H1 (cell line): ENCODE results near the gene QSOX2. TPM values are rescaled to one million over a fixed set of nuclear protein-coding genes. Genes with fewer than 3 reads are reported as not detected.

Experiments
- MAFK ChIP-seq: IDR thresholded peaks from 2 replicates; pipeline ENCODE4 v1.6.1; 2012; ENCODE audit warnings: low read depth, mild to moderate bottlenecking, improper control_type of control experiment, low read length
- PHF8 ChIP-seq: fragments of 200-600 bp; sonication (generic); conservative IDR thresholded peaks from 2 replicates; pipeline ENCODE4 v1.7.1; 2012; ENCODE audit warnings: low read depth, mild to moderate bottlenecking, inconsistent platforms, low read length, moderate library complexity
- RAD21 ChIP-seq, 2 experiments: IDR thresholded peaks in 1 of 2; conservative IDR thresholded peaks in 1 of 2; 2 replicates each; pipeline ENCODE4 v1.6.1; 2011; ENCODE audit warnings: low read depth in 2 of 2, low read length in 2 of 2, improper control_type of control experiment in 1 of 2, inconsistent platforms in 1 of 2, mild to moderate bottlenecking in 1 of 2, moderate library complexity in 1 of 2
- SP1 ChIP-seq: IDR thresholded peaks from 2 replicates; pipeline ENCODE4 v1.6.1; 2011; ENCODE audit warnings: low read depth, low read length
- polyA plus RNA-seq, 7 experiments: library from polyadenylated mRNA; depleted of rRNA in 3 of 7; stranded (reverse) in 5 of 7; unstranded in 2 of 7; fragments of >200 nt in 5 of 7; fragments of 200-250 nt in 2 of 7; gene quantifications; 1 replicate in 5 of 7; 2 replicates in 1 of 7; 4 replicates in 1 of 7; pipeline versions ENCODE4 v1.2.1 to v1.2.3, GENCODE V29; 2011 to 2013; ENCODE audit warnings: missing spikeins in 2 of 7, mixed read lengths in 2 of 7
- total RNA-seq: library from RNA; stranded (reverse); fragmentation: NEBNext Ultra II Directional; extraction: Animal tissue kit (Norgen Biotek cat#: 25700); gene quantifications from 2 replicates; pipeline ENCODE4 v1.2.1, GENCODE V29; 2021
- TF ChIP-seq, protein P1 (sequence below): fragments of 300-600 bp; sonication (generic); IDR thresholded peaks from 2 replicates; pipeline ENCODE4 v1.7.1; 2012; ENCODE audit warnings: low read length, moderate library complexity, mild to moderate bottlenecking, inconsistent platforms; ENCODE audit not compliant: insufficient replicate concordance
- TF ChIP-seq, protein P2 (sequence below), 3 experiments: IDR thresholded peaks; 1 replicate in 2 of 3; 2 replicates in 1 of 3; pipeline versions ENCODE4 v1.5.1 to v1.6.1; 2011; ENCODE audit warnings: low read length in 3 of 3, mild to moderate bottlenecking in 3 of 3, inconsistent platforms in 2 of 3, low read depth in 1 of 3, moderate library complexity in 1 of 3; ENCODE audit not compliant: insufficient read depth in 1 of 3; ENCODE audit errors: control extremely low read depth in 1 of 3
- TF ChIP-seq, protein P3 (sequence below): IDR thresholded peaks from 2 replicates; pipeline ENCODE4 v1.6.1; 2012; ENCODE audit warnings: inconsistent platforms

Gene QSOX2
- total and polyA plus RNA-seq, 2 of the 8 experiments (the other 6 are each of a cell fraction or from before 2014, with no cell fraction given), result 18.0 to 28.6 TPM

DNA sequence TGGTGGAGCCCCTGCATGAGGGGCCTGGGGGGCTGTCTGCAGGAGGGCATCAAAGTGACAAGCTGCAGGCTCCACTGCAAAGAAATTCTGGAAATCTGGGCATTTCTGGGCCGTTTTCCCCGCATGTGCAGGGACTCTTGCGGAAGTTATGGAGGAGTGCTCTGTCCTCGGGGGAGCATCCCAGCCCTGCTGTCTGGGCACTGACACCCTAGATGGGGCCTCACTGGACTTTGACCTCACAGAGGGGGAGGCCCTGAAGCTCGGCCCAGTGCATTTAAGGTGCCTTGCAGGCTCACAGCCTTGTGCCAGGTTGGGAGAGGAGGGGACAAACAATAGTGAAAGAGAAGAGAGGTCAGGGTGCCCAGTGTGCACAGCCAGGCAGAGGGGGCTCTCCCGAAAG lies 76.1 kb downstream of the QSOX2 start (continued):
- TF ChIP-seq, protein P1, sequence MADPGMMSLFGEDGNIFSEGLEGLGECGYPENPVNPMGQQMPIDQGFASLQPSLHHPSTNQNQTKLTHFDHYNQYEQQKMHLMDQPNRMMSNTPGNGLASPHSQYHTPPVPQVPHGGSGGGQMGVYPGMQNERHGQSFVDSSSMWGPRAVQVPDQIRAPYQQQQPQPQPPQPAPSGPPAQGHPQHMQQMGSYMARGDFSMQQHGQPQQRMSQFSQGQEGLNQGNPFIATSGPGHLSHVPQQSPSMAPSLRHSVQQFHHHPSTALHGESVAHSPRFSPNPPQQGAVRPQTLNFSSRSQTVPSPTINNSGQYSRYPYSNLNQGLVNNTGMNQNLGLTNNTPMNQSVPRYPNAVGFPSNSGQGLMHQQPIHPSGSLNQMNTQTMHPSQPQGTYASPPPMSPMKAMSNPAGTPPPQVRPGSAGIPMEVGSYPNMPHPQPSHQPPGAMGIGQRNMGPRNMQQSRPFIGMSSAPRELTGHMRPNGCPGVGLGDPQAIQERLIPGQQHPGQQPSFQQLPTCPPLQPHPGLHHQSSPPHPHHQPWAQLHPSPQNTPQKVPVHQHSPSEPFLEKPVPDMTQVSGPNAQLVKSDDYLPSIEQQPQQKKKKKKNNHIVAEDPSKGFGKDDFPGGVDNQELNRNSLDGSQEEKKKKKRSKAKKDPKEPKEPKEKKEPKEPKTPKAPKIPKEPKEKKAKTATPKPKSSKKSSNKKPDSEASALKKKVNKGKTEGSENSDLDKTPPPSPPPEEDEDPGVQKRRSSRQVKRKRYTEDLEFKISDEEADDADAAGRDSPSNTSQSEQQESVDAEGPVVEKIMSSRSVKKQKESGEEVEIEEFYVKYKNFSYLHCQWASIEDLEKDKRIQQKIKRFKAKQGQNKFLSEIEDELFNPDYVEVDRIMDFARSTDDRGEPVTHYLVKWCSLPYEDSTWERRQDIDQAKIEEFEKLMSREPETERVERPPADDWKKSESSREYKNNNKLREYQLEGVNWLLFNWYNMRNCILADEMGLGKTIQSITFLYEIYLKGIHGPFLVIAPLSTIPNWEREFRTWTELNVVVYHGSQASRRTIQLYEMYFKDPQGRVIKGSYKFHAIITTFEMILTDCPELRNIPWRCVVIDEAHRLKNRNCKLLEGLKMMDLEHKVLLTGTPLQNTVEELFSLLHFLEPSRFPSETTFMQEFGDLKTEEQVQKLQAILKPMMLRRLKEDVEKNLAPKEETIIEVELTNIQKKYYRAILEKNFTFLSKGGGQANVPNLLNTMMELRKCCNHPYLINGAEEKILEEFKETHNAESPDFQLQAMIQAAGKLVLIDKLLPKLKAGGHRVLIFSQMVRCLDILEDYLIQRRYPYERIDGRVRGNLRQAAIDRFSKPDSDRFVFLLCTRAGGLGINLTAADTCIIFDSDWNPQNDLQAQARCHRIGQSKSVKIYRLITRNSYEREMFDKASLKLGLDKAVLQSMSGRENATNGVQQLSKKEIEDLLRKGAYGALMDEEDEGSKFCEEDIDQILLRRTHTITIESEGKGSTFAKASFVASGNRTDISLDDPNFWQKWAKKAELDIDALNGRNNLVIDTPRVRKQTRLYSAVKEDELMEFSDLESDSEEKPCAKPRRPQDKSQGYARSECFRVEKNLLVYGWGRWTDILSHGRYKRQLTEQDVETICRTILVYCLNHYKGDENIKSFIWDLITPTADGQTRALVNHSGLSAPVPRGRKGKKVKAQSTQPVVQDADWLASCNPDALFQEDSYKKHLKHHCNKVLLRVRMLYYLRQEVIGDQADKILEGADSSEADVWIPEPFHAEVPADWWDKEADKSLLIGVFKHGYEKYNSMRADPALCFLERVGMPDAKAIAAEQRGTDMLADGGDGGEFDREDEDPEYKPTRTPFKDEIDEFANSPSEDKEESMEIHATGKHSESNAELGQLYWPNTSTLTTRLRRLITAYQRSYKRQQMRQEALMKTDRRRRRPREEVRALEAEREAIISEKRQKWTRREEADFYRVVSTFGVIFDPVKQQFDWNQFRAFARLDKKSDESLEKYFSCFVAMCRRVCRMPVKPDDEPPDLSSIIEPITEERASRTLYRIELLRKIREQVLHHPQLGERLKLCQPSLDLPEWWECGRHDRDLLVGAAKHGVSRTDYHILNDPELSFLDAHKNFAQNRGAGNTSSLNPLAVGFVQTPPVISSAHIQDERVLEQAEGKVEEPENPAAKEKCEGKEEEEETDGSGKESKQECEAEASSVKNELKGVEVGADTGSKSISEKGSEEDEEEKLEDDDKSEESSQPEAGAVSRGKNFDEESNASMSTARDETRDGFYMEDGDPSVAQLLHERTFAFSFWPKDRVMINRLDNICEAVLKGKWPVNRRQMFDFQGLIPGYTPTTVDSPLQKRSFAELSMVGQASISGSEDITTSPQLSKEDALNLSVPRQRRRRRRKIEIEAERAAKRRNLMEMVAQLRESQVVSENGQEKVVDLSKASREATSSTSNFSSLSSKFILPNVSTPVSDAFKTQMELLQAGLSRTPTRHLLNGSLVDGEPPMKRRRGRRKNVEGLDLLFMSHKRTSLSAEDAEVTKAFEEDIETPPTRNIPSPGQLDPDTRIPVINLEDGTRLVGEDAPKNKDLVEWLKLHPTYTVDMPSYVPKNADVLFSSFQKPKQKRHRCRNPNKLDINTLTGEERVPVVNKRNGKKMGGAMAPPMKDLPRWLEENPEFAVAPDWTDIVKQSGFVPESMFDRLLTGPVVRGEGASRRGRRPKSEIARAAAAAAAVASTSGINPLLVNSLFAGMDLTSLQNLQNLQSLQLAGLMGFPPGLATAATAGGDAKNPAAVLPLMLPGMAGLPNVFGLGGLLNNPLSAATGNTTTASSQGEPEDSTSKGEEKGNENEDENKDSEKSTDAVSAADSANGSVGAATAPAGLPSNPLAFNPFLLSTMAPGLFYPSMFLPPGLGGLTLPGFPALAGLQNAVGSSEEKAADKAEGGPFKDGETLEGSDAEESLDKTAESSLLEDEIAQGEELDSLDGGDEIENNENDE, result no peak
- TF ChIP-seq RAD21 (IDR thresholded peaks at IDR 0.05 in 1 of 2, conservative IDR thresholded peaks at IDR 0.05 in 1 of 2; ENCODE audit: low read depth in 2 of 2, low read length in 2 of 2), result no peak
- TF ChIP-seq, protein P2, sequence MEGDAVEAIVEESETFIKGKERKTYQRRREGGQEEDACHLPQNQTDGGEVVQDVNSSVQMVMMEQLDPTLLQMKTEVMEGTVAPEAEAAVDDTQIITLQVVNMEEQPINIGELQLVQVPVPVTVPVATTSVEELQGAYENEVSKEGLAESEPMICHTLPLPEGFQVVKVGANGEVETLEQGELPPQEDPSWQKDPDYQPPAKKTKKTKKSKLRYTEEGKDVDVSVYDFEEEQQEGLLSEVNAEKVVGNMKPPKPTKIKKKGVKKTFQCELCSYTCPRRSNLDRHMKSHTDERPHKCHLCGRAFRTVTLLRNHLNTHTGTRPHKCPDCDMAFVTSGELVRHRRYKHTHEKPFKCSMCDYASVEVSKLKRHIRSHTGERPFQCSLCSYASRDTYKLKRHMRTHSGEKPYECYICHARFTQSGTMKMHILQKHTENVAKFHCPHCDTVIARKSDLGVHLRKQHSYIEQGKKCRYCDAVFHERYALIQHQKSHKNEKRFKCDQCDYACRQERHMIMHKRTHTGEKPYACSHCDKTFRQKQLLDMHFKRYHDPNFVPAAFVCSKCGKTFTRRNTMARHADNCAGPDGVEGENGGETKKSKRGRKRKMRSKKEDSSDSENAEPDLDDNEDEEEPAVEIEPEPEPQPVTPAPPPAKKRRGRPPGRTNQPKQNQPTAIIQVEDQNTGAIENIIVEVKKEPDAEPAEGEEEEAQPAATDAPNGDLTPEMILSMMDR (IDR thresholded peaks at IDR 0.05; ENCODE audit: control extremely low read depth in 1 of 3, insufficient read depth in 1 of 3, low read depth in 1 of 3, low read length in 3 of 3), result no peak
- TF ChIP-seq, protein P3, sequence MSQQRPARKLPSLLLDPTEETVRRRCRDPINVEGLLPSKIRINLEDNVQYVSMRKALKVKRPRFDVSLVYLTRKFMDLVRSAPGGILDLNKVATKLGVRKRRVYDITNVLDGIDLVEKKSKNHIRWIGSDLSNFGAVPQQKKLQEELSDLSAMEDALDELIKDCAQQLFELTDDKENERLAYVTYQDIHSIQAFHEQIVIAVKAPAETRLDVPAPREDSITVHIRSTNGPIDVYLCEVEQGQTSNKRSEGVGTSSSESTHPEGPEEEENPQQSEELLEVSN, result no peak
- TF ChIP-seq PHF8, result no peak
- no peak for TF ChIP-seq MAFK
- TF ChIP-seq SP1, result no peak
